Liver (tissue), 3 donors: Measurements from ENCODE around the gene BAIAP2.
"Not testable (repeated sequence)": the region's sequence is repeated elsewhere in the genome, so short reads cannot be mapped to it uniquely, and the experiment has no call there.

Experiments used
- FOXA1 ChIP-seq: IDR thresholded peaks from 2 replicates; pipeline ENCODE4 v1.6.1; 2016; ENCODE audit warnings: antibody characterized with exemption
- GABPA ChIP-seq, 2 donors: IDR thresholded peaks in 1 of 2; conservative IDR thresholded peaks in 1 of 2; 2 replicates each; pipeline ENCODE4 v1.6.1; 2016; ENCODE audit warnings: antibody characterized with exemption in 2 of 2, mild to moderate bottlenecking in 1 of 2, moderate library complexity in 1 of 2
- RAD21 ChIP-seq, 2 donors: IDR thresholded peaks; 2 replicates each; pipeline ENCODE4 v1.6.1; 2016; ENCODE audit warnings: antibody characterized with exemption in 2 of 2, mild to moderate bottlenecking in 2 of 2
- REST ChIP-seq: IDR thresholded peaks from 2 replicates; pipeline ENCODE4 v1.6.1; 2016; ENCODE audit warnings: antibody characterized with exemption, mild to moderate bottlenecking
- SP1 ChIP-seq: IDR thresholded peaks from 2 replicates; pipeline ENCODE4 v1.6.1; 2018; ENCODE audit warnings: antibody characterized with exemption, mild to moderate bottlenecking
- TAF1 ChIP-seq: conservative IDR thresholded peaks from 2 replicates; pipeline ENCODE4 v1.6.1; 2016; ENCODE audit warnings: antibody characterized with exemption, mild to moderate bottlenecking
- TF ChIP-seq, protein P1 (sequence below): fragments of 150-350 bp; IDR thresholded peaks from 2 replicates; pipeline ENCODE4 v1.5.1; 2017; ENCODE audit warnings: improper control_type of control experiment, low read depth, low read length; ENCODE audit not compliant: missing input control
- donor health status: healthy.
- donor health status: healthy.

GRCh38 chr17:81017330-81017729 is 17.6 kb upstream of the BAIAP2 start:
- not testable (repeated sequence) for TF ChIP-seq RAD21 (IDR thresholded peaks at IDR 0.05); TAF1; GABPA (IDR thresholded peaks at IDR 0.05 in 1 of 2, conservative IDR thresholded peaks at IDR 0.05 in 1 of 2); FOXA1; REST; SP1
- TF ChIP-seq, protein P1, sequence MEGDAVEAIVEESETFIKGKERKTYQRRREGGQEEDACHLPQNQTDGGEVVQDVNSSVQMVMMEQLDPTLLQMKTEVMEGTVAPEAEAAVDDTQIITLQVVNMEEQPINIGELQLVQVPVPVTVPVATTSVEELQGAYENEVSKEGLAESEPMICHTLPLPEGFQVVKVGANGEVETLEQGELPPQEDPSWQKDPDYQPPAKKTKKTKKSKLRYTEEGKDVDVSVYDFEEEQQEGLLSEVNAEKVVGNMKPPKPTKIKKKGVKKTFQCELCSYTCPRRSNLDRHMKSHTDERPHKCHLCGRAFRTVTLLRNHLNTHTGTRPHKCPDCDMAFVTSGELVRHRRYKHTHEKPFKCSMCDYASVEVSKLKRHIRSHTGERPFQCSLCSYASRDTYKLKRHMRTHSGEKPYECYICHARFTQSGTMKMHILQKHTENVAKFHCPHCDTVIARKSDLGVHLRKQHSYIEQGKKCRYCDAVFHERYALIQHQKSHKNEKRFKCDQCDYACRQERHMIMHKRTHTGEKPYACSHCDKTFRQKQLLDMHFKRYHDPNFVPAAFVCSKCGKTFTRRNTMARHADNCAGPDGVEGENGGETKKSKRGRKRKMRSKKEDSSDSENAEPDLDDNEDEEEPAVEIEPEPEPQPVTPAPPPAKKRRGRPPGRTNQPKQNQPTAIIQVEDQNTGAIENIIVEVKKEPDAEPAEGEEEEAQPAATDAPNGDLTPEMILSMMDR = not testable (repeated sequence)
